AG04450 (cell line): ENCODE data around the gene FLNB. TPM values are rescaled to one million over a fixed set of nuclear protein-coding genes. Genes with fewer than 3 reads are reported as not detected.

Experiments
- CTCF ChIA-PET: fragments of 300-600, 350-600 bp; formaldehyde crosslinking; extraction: SDS; loops from one replicate; lab custom pipeline; 2022; ENCODE audit warnings: antibody characterized with exemption, inconsistent platforms; lab: Charles Lee
- POLR2A ChIA-PET: fragments of 350-600 bp; formaldehyde crosslinking; extraction: SDS; loops from one replicate; lab custom pipeline; 2021; ENCODE audit warnings: antibody characterized with exemption, inconsistent platforms; lab: Yijun Ruan, JAX
- DNase-seq: peaks from one replicate; pipeline ENCODE4 v3.0.0-alpha.2; 2011; ENCODE audit warnings: low read depth, low spot score
- H3K27ac ChIP-seq: one replicate; pipeline ENCODE4 v1.5.1; 2012; ENCODE audit warnings: low read depth, low read length, control low read depth
- H3K27me3 ChIP-seq: one replicate; pipeline ENCODE4 v1.6.0; 2012; ENCODE audit warnings: low read length; ENCODE audit not compliant: control insufficient read depth, insufficient read depth
- H3K4me3 ChIP-seq: 2 replicates; pipeline ENCODE4 v1.5.1; 2011; ENCODE audit warnings: mild to moderate bottlenecking, low read depth, low read length, control low read depth
- H3K9me3 ChIP-seq: 2 replicates; pipeline ENCODE4 v1.5.1; 2012; ENCODE audit warnings: low read length; ENCODE audit not compliant: control insufficient read depth, insufficient read depth
- CTCF ChIP-seq: IDR thresholded peaks from 2 replicates; pipeline ENCODE4 v1.5.1; 2011; ENCODE audit warnings: low read depth, low read length, control low read depth, inconsistent platforms
- polyA plus RNA-seq: library from polyadenylated mRNA; depleted of rRNA; stranded (reverse); fragments of >200 nt; gene quantifications from 2 replicates; pipeline ENCODE4 v1.2.3, GENCODE V29; 2011

The FLNB gene
- polyA plus RNA-seq, 1 experiment, result 89.6 TPM

GRCh38 chr3:58029842-58030584, 21.8 kb downstream of the FLNB start:
- no peak for TF ChIP-seq CTCF
- Histone ChIP-seq H3K27me3 (no peaks in the 10 kb centered on the region), H3K4me3 (no peak overlapping the region), H3K27ac (no peak overlapping the region), H3K9me3 (no peaks in the 10 kb centered on the region)
- CTCF ChIA-PET, result interaction anchor here (0.6 to 1.8 kb wide), 5 partner anchors 11 to 158 kb away, joined by 3 to 9 read pairs (median 5); partner anchors contain the start of gene FLNB
- DNase-seq, result no peak
- POLR2A ChIA-PET, result no interaction called here

GRCh38 chr3:58032186-58032585, 24.0 kb downstream of the FLNB start:
- H3K27ac ChIP-seq, result no peak overlapping the region
- no peaks in the 10 kb centered on the region for H3K27me3 ChIP-seq
- CTCF ChIA-PET, result no interaction called here
- H3K4me3 ChIP-seq, result no peak overlapping the region
- TF ChIP-seq CTCF, result no peak
- no peaks in the 10 kb centered on the region for H3K9me3 ChIP-seq
- DNase-seq, result no peak
- POLR2A ChIA-PET, result no interaction called here

- ChIA-PET CTCF (interaction anchor here (1.4 kb wide), 1 partner anchor 27 kb away, joined by 8 read pairs; no protein-coding TSS in a partner anchor), POLR2A (no interaction called here)
- no peak for DNase-seq
- no peaks in the 10 kb centered on the region for H3K9me3 ChIP-seq
- no peak overlapping the region for H3K27ac ChIP-seq
- TF ChIP-seq CTCF, result no peak
- no peak overlapping the region for H3K4me3 ChIP-seq
- H3K27me3 ChIP-seq, result no peaks in the 10 kb centered on the region
Observed at GRCh38 chr3:58034738-58035523, 26.7 kb downstream of the FLNB start.

- no peaks in the 10 kb centered on the region for H3K9me3 ChIP-seq
- ChIA-PET POLR2A (no interaction called here), CTCF (interaction anchor here (1.3 to 1.4 kb wide), 2 partner anchors 28 to 142 kb away, joined by 3 to 8 read pairs; no protein-coding TSS in a partner anchor)
- DNase-seq, result no peak
- no peaks in the 10 kb centered on the region for H3K27me3 ChIP-seq
- no peak overlapping the region for H3K4me3 ChIP-seq
- no peak for TF ChIP-seq CTCF
- no peak overlapping the region for H3K27ac ChIP-seq
Observed at GRCh38 chr3:58035524-58036255, 27.5 kb downstream of the FLNB start.
